ENCODE measurements around the gene LFNG.
A peak's percentile ranks its signal among the peaks of the same experiment; 100 is the strongest.

LFNG gene

GRCh38 chr7:2518737-2519118 lies 846 bp upstream of the LFNG start:
- no peak for DNase-seq

GRCh38 chr7:2520131-2520760 lies 672 bp downstream of the LFNG start:
- DNase-seq: no peak

GRCh38 chr7:2520761-2521290 lies 1.3 kb downstream of the LFNG start:
- no peak for DNase-seq

GRCh38 chr7:2521341-2521745 lies 1.8 kb downstream of the LFNG start:
- DNase-seq: no peak

GRCh38 chr7:2521952-2522591 lies 2.5 kb downstream of the LFNG start:
- peak; percentile 59 for DNase-seq

GRCh38 chr7:2522780-2523433 lies 3.3 kb downstream of the LFNG start:
- no peak for DNase-seq

- no peak for DNase-seq
Observed at GRCh38 chr7:2523461-2523936, 3.9 kb downstream of the LFNG start.

GRCh38 chr7:2523941-2524807 lies 4.6 kb downstream of the LFNG start:
- no peak for DNase-seq

- DNase-seq: no peak
Observed at GRCh38 chr7:2524808-2525657, 5.5 kb downstream of the LFNG start.

- DNase-seq: no peak
Observed at GRCh38 chr7:2525658-2526630, 6.4 kb downstream of the LFNG start.

GRCh38 chr7:2526659-2527504 lies 7.3 kb downstream of the LFNG start:
- no peak for DNase-seq

- no peak for DNase-seq
Observed at GRCh38 chr7:2527505-2528467, 8.2 kb downstream of the LFNG start.

- no peak for DNase-seq
Observed at GRCh38 chr7:2528481-2529095, 9.0 kb downstream of the LFNG start.

GRCh38 chr7:2529161-2530070 lies 9.8 kb downstream of the LFNG start:
- peak; percentile 83 for DNase-seq

GRCh38 chr7:2530071-2530987 lies 10.8 kb downstream of the LFNG start:
- peak; percentile 79 for DNase-seq
